Islet of Langerhans (tissue), 1 donor: Measurements from ENCODE around the gene ADGRB2.
"Not testable (repeated sequence)": the region's sequence is repeated elsewhere in the genome, so short reads cannot be mapped to it uniquely, and the experiment has no call there.

Experiments used
- FAIRE-seq: peaks from one replicate; lab custom pipeline; 2011; peaks lifted over from hg19 to GRCh38; lab: Jason Lieb, UNC

ADGRB2 gene

GRCh38 chr1:31725777-31726535 is 38.2 kb downstream of the ADGRB2 start:
- no peak for FAIRE-seq

- FAIRE-seq: no peak
Observed at GRCh38 chr1:31725134-31725533, 39.0 kb downstream of the ADGRB2 start.

- FAIRE-seq: no peak
Observed at GRCh38 chr1:31723828-31724359, 40.2 kb downstream of the ADGRB2 start.

GRCh38 chr1:31718327-31718897 is 45.7 kb downstream of the ADGRB2 start:
- no peak for FAIRE-seq

- FAIRE-seq: no peak
Observed at GRCh38 chr1:31717341-31717740, 46.8 kb downstream of the ADGRB2 start.

- FAIRE-seq: no peak
Observed at GRCh38 chr1:31715873-31716220, 48.3 kb downstream of the ADGRB2 start.

GRCh38 chr1:31715087-31715872 is 48.9 kb downstream of the ADGRB2 start:
- FAIRE-seq: no peak

- FAIRE-seq: no peak
Observed at GRCh38 chr1:31714442-31715086, 49.6 kb downstream of the ADGRB2 start.

- FAIRE-seq: no peak
Observed at GRCh38 chr1:31712630-31713029, 51.5 kb downstream of the ADGRB2 start.

GRCh38 chr1:31712068-31712467 is 52.1 kb downstream of the ADGRB2 start:
- FAIRE-seq: no peak

GRCh38 chr1:31708324-31708723 is 55.8 kb downstream of the ADGRB2 start:
- no peak for FAIRE-seq

- FAIRE-seq: no peak
Observed at GRCh38 chr1:31707711-31708110, 56.4 kb downstream of the ADGRB2 start.

GRCh38 chr1:31707059-31707600 is 57.0 kb downstream of the ADGRB2 start:
- FAIRE-seq: not testable (repeated sequence)

GRCh38 chr1:31706384-31707058 is 57.6 kb downstream of the ADGRB2 start:
- no peak for FAIRE-seq

- FAIRE-seq: no peak
Observed at GRCh38 chr1:31705080-31705866, 58.9 kb downstream of the ADGRB2 start.

GRCh38 chr1:31704271-31705079 is 59.7 kb downstream of the ADGRB2 start:
- no peak for FAIRE-seq

- FAIRE-seq: no peak
Observed at GRCh38 chr1:31703431-31704270, 60.5 kb downstream of the ADGRB2 start, which contains the start of gene COL16A1. Gene COL16A1 (minus strand): TSS chr1:31704017. CDS start chr1:31702193, 1,824 bp downstream.

- FAIRE-seq: no peak
Observed at GRCh38 chr1:31702836-31703404, 61.2 kb downstream of the ADGRB2 start.
